Measurements from ENCODE around the gene TLE2. TPM values are rescaled to one million over a fixed set of nuclear protein-coding genes. Genes with fewer than 3 reads are reported as not detected.

The TLE2 gene
- 1 to 10 TPM in 1 of 2 experiments, under 1 TPM in 1; 0.47 to 1.0 TPM for total RNA-seq

GRCh38 chr19:3029065-3029923 is at the start of gene TLE2:
Gene TLE2 (minus strand): TSS chr19:3029280. CDS start chr19:3028904, 376 bp downstream.
- Mint-ChIP-seq H3K27me3 (peaks cover 67% of the 10 kb centered on the region), H3K27ac (no peak within 1 kb of the TSS), H3K4me1 (peaks cover 12% of the 10 kb centered on the region), H3K36me3 (no peaks in the 10 kb centered on the region), H3K4me3 (no peak within 1 kb of the TSS), H3K9me3 (ENCODE audit: low read depth) (no peaks in the 10 kb centered on the region)
- ATAC-seq (peak; percentile 50), DNase-seq (no peak)
- CTCF ChIA-PET: no interaction called here

- Mint-ChIP-seq H3K4me1 (peaks cover 3% of the 10 kb centered on the region), H3K27me3 (no peaks in the 10 kb centered on the region), H3K4me3 (no peak overlapping the region), H3K27ac (no peak overlapping the region), H3K36me3 (no peaks in the 10 kb centered on the region), H3K9me3 (ENCODE audit: low read depth) (no peaks in the 10 kb centered on the region)
- peak; percentile 73 for DNase-seq
- ATAC-seq: peak; percentile 80
- CTCF ChIA-PET: interaction anchor here (0.7 to 5.6 kb wide), 20 partner anchors 13 to 188 kb away, joined by 3 to 54 read pairs (median 4); no protein-coding TSS in a partner anchor
Measured at GRCh38 chr19:3075605-3076431, 46.7 kb upstream of the TLE2 start.

- peak; percentile 16 for ATAC-seq
- H3K4me1 Mint-ChIP-seq: peaks cover 3% of the 10 kb centered on the region
- H3K36me3 Mint-ChIP-seq: no peaks in the 10 kb centered on the region
- no peak overlapping the region for H3K27ac Mint-ChIP-seq
- CTCF ChIA-PET: interaction anchor here (0.7 to 5.6 kb wide), 7 partner anchors 21 to 1139 kb away, joined by 3 to 54 read pairs (median 6); no protein-coding TSS in a partner anchor
- no peaks in the 10 kb centered on the region for H3K9me3 Mint-ChIP-seq (ENCODE audit: low read depth)
- DNase-seq: no peak
- no peaks in the 10 kb centered on the region for H3K27me3 Mint-ChIP-seq
- H3K4me3 Mint-ChIP-seq: no peak overlapping the region
Measured at GRCh38 chr19:3073931-3074595, 45.0 kb upstream of the TLE2 start.

- Mint-ChIP-seq H3K27me3 (no peaks in the 10 kb centered on the region), H3K4me1 (peaks cover 3% of the 10 kb centered on the region), H3K27ac (no peak overlapping the region), H3K4me3 (no peak overlapping the region), H3K9me3 (ENCODE audit: low read depth) (no peaks in the 10 kb centered on the region), H3K36me3 (no peaks in the 10 kb centered on the region)
- CTCF ChIA-PET: interaction anchor here (0.7 to 5.6 kb wide), 6 partner anchors 32 to 1407 kb away, joined by 3 to 54 read pairs (median 4); no protein-coding TSS in a partner anchor
- DNase-seq (no peak), ATAC-seq (no peak)
Measured at GRCh38 chr19:3073159-3073563, 44.1 kb upstream of the TLE2 start.

- no peak overlapping the region for H3K4me3 Mint-ChIP-seq
- no peaks in the 10 kb centered on the region for H3K9me3 Mint-ChIP-seq (ENCODE audit: low read depth)
- H3K27ac Mint-ChIP-seq: peak overlapping the region; percentile 40
- CTCF ChIA-PET: interaction anchor here (2.4 to 5.6 kb wide), 2 partner anchors 33 to 121 kb away, joined by 5 to 54 read pairs; no protein-coding TSS in a partner anchor
- no peaks in the 10 kb centered on the region for H3K27me3 Mint-ChIP-seq
- peaks cover 3% of the 10 kb centered on the region for H3K4me1 Mint-ChIP-seq
- H3K36me3 Mint-ChIP-seq: no peaks in the 10 kb centered on the region
- DNase-seq (no peak), ATAC-seq (no peak)
Measured at GRCh38 chr19:3071768-3072167, 42.7 kb upstream of the TLE2 start.

GRCh38 chr19:3068071-3068470 is 39.0 kb upstream of the TLE2 start:
- ATAC-seq: no peak
- no peak overlapping the region for H3K4me3 Mint-ChIP-seq
- H3K27ac Mint-ChIP-seq: no peak overlapping the region
- DNase-seq: no peak
- no peaks in the 10 kb centered on the region for H3K9me3 Mint-ChIP-seq (ENCODE audit: low read depth)
- peaks cover 12% of the 10 kb centered on the region for H3K4me1 Mint-ChIP-seq
- CTCF ChIA-PET: interaction anchor here (0.5 to 1.0 kb wide), 3 partner anchors 36 to 196 kb away, joined by 3 read pairs; no protein-coding TSS in a partner anchor
- H3K27me3 Mint-ChIP-seq: no peaks in the 10 kb centered on the region
- H3K36me3 Mint-ChIP-seq: no peaks in the 10 kb centered on the region

- H3K4me3 Mint-ChIP-seq: no peak overlapping the region
- H3K27ac Mint-ChIP-seq: no peak overlapping the region
- no peaks in the 10 kb centered on the region for H3K27me3 Mint-ChIP-seq
- no peaks in the 10 kb centered on the region for H3K36me3 Mint-ChIP-seq
- peaks cover 15% of the 10 kb centered on the region for H3K4me1 Mint-ChIP-seq
- no peak for ATAC-seq
- no peaks in the 10 kb centered on the region for H3K9me3 Mint-ChIP-seq (ENCODE audit: low read depth)
- DNase-seq: no peak
- CTCF ChIA-PET: interaction anchor here (1.0 kb wide), 1 partner anchor 37 kb away, joined by 3 read pairs; no protein-coding TSS in a partner anchor
Measured at GRCh38 chr19:3067563-3067962, 38.5 kb upstream of the TLE2 start.

- H3K9me3 Mint-ChIP-seq (ENCODE audit: low read depth): no peaks in the 10 kb centered on the region
- no peak for DNase-seq
- H3K4me1 Mint-ChIP-seq: peaks cover 15% of the 10 kb centered on the region
- no peak overlapping the region for H3K27ac Mint-ChIP-seq
- ATAC-seq: no peak
- no peaks in the 10 kb centered on the region for H3K36me3 Mint-ChIP-seq
- H3K27me3 Mint-ChIP-seq: no peaks in the 10 kb centered on the region
- CTCF ChIA-PET: no interaction called here
- H3K4me3 Mint-ChIP-seq: no peak overlapping the region
Measured at GRCh38 chr19:3066482-3067049, 37.5 kb upstream of the TLE2 start.

- ATAC-seq (no peak), DNase-seq (no peak)
- CTCF ChIA-PET: interaction anchor here (0.6 kb wide), 1 partner anchor 364 kb away, joined by 3 read pairs; no protein-coding TSS in a partner anchor
- Mint-ChIP-seq H3K27ac (no peak overlapping the region), H3K4me3 (no peak overlapping the region), H3K27me3 (no peaks in the 10 kb centered on the region), H3K9me3 (ENCODE audit: low read depth) (no peaks in the 10 kb centered on the region), H3K36me3 (peaks cover 2% of the 10 kb centered on the region), H3K4me1 (peaks cover 17% of the 10 kb centered on the region)
Measured at GRCh38 chr19:3065675-3066357, 36.7 kb upstream of the TLE2 start.

GRCh38 chr19:3064011-3064330 is 34.9 kb upstream of the TLE2 start:
- peaks cover 13% of the 10 kb centered on the region for H3K36me3 Mint-ChIP-seq
- peak overlapping the region; percentile 89 for H3K27ac Mint-ChIP-seq
- H3K9me3 Mint-ChIP-seq (ENCODE audit: low read depth): no peaks in the 10 kb centered on the region
- DNase-seq: no peak
- peak overlapping the region; percentile 82 for H3K4me3 Mint-ChIP-seq
- H3K4me1 Mint-ChIP-seq: peaks cover 29% of the 10 kb centered on the region
- no peaks in the 10 kb centered on the region for H3K27me3 Mint-ChIP-seq
- CTCF ChIA-PET: interaction anchor here (1.6 to 2.5 kb wide), 3 partner anchors 12 to 44 kb away, joined by 4 to 9 read pairs (median 8); no protein-coding TSS in a partner anchor
- ATAC-seq: no peak

- ATAC-seq: peak; percentile 59
- Mint-ChIP-seq H3K4me1 (peaks cover 37% of the 10 kb centered on the region), H3K4me3 (peak within 1 kb of the TSS; percentile 82), H3K27ac (peak within 1 kb of the TSS; percentile 89), H3K27me3 (no peaks in the 10 kb centered on the region), H3K9me3 (ENCODE audit: low read depth) (no peaks in the 10 kb centered on the region), H3K36me3 (peaks cover 23% of the 10 kb centered on the region)
- peak; percentile 69 for DNase-seq
- CTCF ChIA-PET: interaction anchor here (1.0 to 2.5 kb wide), 5 partner anchors 14 to 46 kb away, joined by 4 to 9 read pairs (median 5); no protein-coding TSS in a partner anchor
Measured at GRCh38 chr19:3062165-3063105, 33.4 kb upstream of the TLE2 start, which contains the start of gene TLE5. Gene TLE5 (minus strand): TSS chr19:3062495. CDS start chr19:3062200, 295 bp downstream.

Data from activated CD8-positive, alpha-beta memory T cell treated with anti-CD3 and anti-CD28 coated beads, Interleukin-2, amount 10 ng/mL, durations not matched to agents 7 days and 5 days (primary cell).